H1 (cell line): ENCODE results near the gene ZBTB16. TPM values are rescaled to one million over a fixed set of nuclear protein-coding genes. Genes with fewer than 3 reads are reported as not detected.

ENCODE experiments used
- CTCF ChIA-PET: fragments of 300-600 bp; sonication (Branson Sonifier 250); formaldehyde crosslinking; loops from one replicate; lab custom pipeline; 2021; ENCODE audit not compliant: partially characterized antibody; lab: Charles Lee
- POLR2A ChIA-PET: fragments of 300-600 bp; sonication (Branson Sonifier 250); formaldehyde crosslinking; loops from one replicate; lab custom pipeline; 2021; ENCODE audit warnings: inconsistent platforms; ENCODE audit not compliant: partially characterized antibody; lab: Charles Lee
- DNase-seq, 2 experiments: peaks; one replicate each; pipeline versions ENCODE4 v3.0.0 to v3.0.0-alpha.2; 2010 to 2022; ENCODE audit warnings: low spot score in 2 of 2, low read depth in 1 of 2, mixed read lengths in 1 of 2
- FAIRE-seq: peaks from 2 replicates; lab custom pipeline; 2011; peaks lifted over from hg19 to GRCh38; lab: Jason Lieb, UNC
- H2AFZ ChIP-seq: 2 replicates; pipeline ENCODE4 v1.8.1; 2012; ENCODE audit warnings: low read length, inconsistent platforms
- H2AK5ac ChIP-seq: 2 replicates; pipeline ENCODE4 v1.6.1; 2013; ENCODE audit warnings: low read depth, low read length
- H2BK120ac ChIP-seq: replicated peaks from 2 replicates; pipeline ENCODE3; 2013; ENCODE audit warnings: low read depth, low read length, inconsistent platforms
- H2BK12ac ChIP-seq: 2 replicates; pipeline ENCODE4 v1.6.1; 2013; ENCODE audit warnings: low read depth, low read length
- H2BK15ac ChIP-seq: 2 replicates; pipeline ENCODE4 v1.6.1; 2013; ENCODE audit warnings: low read length
- H2BK20ac ChIP-seq: 2 replicates; pipeline ENCODE4 v1.6.1; 2013; ENCODE audit warnings: low read length
- H2BK5ac ChIP-seq: 2 replicates; pipeline ENCODE4 v1.6.1; 2013; ENCODE audit warnings: low read depth, low read length
- H3K14ac ChIP-seq: 2 replicates; pipeline ENCODE4 v1.6.1; 2013; ENCODE audit warnings: inconsistent platforms; ENCODE audit not compliant: insufficient read length
- H3K18ac ChIP-seq: 2 replicates; pipeline ENCODE4 v1.6.1; 2013; ENCODE audit warnings: low read length; ENCODE audit errors: extremely low read depth
- H3K23ac ChIP-seq: 2 replicates; pipeline ENCODE4 v1.6.1; 2013; ENCODE audit warnings: inconsistent platforms; ENCODE audit not compliant: insufficient read length
- H3K23me2 ChIP-seq: 2 replicates; pipeline ENCODE4 v1.6.1; 2013; ENCODE audit warnings: low read depth, low read length
- H3K27ac ChIP-seq: 2 replicates; pipeline ENCODE4 v1.6.1; 2011; ENCODE audit warnings: low read depth, low read length, inconsistent platforms
- H3K27me3 ChIP-seq, 4 experiments: replicated peaks in 1 of 4; 1 replicate in 1 of 4; 2 replicates in 3 of 4; pipeline versions ENCODE4 v1.6.1 to v1.8.1; 2011 to 2013; ENCODE audit warnings: low read length in 3 of 4, mild to moderate bottlenecking in 3 of 4, inconsistent platforms in 2 of 4, mixed read lengths in 2 of 4, moderate library complexity in 1 of 4; ENCODE audit not compliant: control insufficient read depth in 3 of 4, insufficient read depth in 3 of 4; ENCODE audit errors: extremely low read depth in 1 of 4
- H3K36me3 ChIP-seq, 4 experiments: 2 replicates each; pipeline versions ENCODE4 v1.6.1 to v1.8.1; 2011 to 2013; ENCODE audit warnings: mild to moderate bottlenecking in 4 of 4, low read length in 3 of 4, moderate library complexity in 2 of 4, control low read depth in 1 of 4, inconsistent platforms in 1 of 4; ENCODE audit not compliant: insufficient read depth in 4 of 4, control insufficient read depth in 2 of 4
- H3K4ac ChIP-seq: replicated peaks from 2 replicates; pipeline ENCODE3; 2013; ENCODE audit warnings: low read length, low read depth, mixed read lengths, inconsistent platforms; ENCODE audit not compliant: insufficient read length
- H3K4me1 ChIP-seq, 4 experiments: replicated peaks in 1 of 4; 1 replicate in 1 of 4; 2 replicates in 3 of 4; pipeline versions ENCODE4 v1.6.1 to v1.8.1; 2011 to 2013; ENCODE audit warnings: low read length in 3 of 4, inconsistent platforms in 2 of 4, mixed read lengths in 1 of 4; ENCODE audit not compliant: insufficient read depth in 4 of 4, control insufficient read depth in 3 of 4
- H3K4me2 ChIP-seq, 2 experiments: 2 replicates each; pipeline versions ENCODE4 v1.6.1 to v1.8.1; 2011 to 2013; ENCODE audit warnings: low read depth in 2 of 2, low read length in 2 of 2, control low read depth in 1 of 2, inconsistent platforms in 1 of 2, mild to moderate bottlenecking in 1 of 2; ENCODE audit not compliant: insufficient read depth in 1 of 2
- H3K4me3 ChIP-seq, 4 experiments: fragments of 200-600, 300-600 bp in 1 of 4; sonication (generic), shearing (Covaris generic), sonication (Bioruptor Twin) in 1 of 4; 2 replicates each; pipeline versions ENCODE4 v1.5.1 to v1.8.1; 2011 to 2016; ENCODE audit warnings: low read length in 4 of 4, low read depth in 3 of 4, control low read depth in 2 of 4, inconsistent platforms in 2 of 4, mild to moderate bottlenecking in 2 of 4, mixed read lengths in 1 of 4, moderate library complexity in 1 of 4; ENCODE audit not compliant: insufficient read depth in 2 of 4; ENCODE audit errors: extremely low read depth in 1 of 4
- H3K56ac ChIP-seq: replicated peaks from 2 replicates; pipeline ENCODE3; 2013; ENCODE audit warnings: low read depth, mild to moderate bottlenecking, mixed read lengths, low read length, inconsistent platforms; ENCODE audit not compliant: insufficient read length
- H3K79me1 ChIP-seq: 2 replicates; pipeline ENCODE4 v1.6.1; 2013; ENCODE audit warnings: low read depth, low read length, control low read depth
- H3K79me2 ChIP-seq, 2 experiments: 2 replicates each; pipeline versions ENCODE4 v1.6.1 to v1.8.1; 2012 to 2013; ENCODE audit warnings: low read length in 2 of 2, mild to moderate bottlenecking in 2 of 2, inconsistent platforms in 1 of 2; ENCODE audit not compliant: insufficient read depth in 2 of 2, control insufficient read depth in 1 of 2
- H3K9ac ChIP-seq, 4 experiments: replicated peaks in 1 of 4; 1 replicate in 1 of 4; 2 replicates in 3 of 4; pipeline versions ENCODE4 v1.6.1 to v1.8.1; 2011 to 2013; ENCODE audit warnings: low read depth in 3 of 4, low read length in 3 of 4, control low read depth in 2 of 4, mild to moderate bottlenecking in 2 of 4, moderate library complexity in 2 of 4, inconsistent platforms in 1 of 4; ENCODE audit errors: extremely low read depth in 1 of 4
- H3K9me3 ChIP-seq, 2 experiments: 2 replicates each; pipeline versions ENCODE4 v1.6.1 to v1.8.1; 2012 to 2013; ENCODE audit warnings: mild to moderate bottlenecking in 2 of 2, moderate library complexity in 2 of 2, control low read depth in 1 of 2, inconsistent platforms in 1 of 2, low read depth in 1 of 2, low read length in 1 of 2, mixed read lengths in 1 of 2; ENCODE audit not compliant: insufficient read depth in 2 of 2
- H4K20me1 ChIP-seq, 2 experiments: replicated peaks in 1 of 2; 2 replicates each; pipeline versions ENCODE3 to v1.8.1; 2011 to 2013; ENCODE audit warnings: inconsistent platforms in 2 of 2, low read length in 2 of 2, mild to moderate bottlenecking in 1 of 2; ENCODE audit not compliant: insufficient read depth in 2 of 2, control insufficient read depth in 1 of 2
- H4K5ac ChIP-seq: 2 replicates; pipeline ENCODE4 v1.6.1; 2013; ENCODE audit warnings: low read length, low read depth, mixed read lengths, inconsistent platforms; ENCODE audit not compliant: insufficient read length
- H4K8ac ChIP-seq: 2 replicates; pipeline ENCODE4 v1.8.0; 2013; ENCODE audit warnings: mild to moderate bottlenecking, moderate library complexity, low read length, inconsistent platforms; ENCODE audit not compliant: insufficient read depth; ENCODE audit errors: extremely low read depth
- H4K91ac ChIP-seq: replicated peaks from 2 replicates; pipeline ENCODE3; 2013; ENCODE audit warnings: low read length, mixed read lengths, inconsistent platforms; ENCODE audit not compliant: insufficient read length
- CBX8 ChIP-seq: fragments of 300-800, 300-1000 bp; sonication (generic); IDR thresholded peaks from 2 replicates; pipeline ENCODE4 v1.7.1; 2016; ENCODE audit warnings: low read depth, low read length, borderline replicate concordance
- CEBPB ChIP-seq: IDR thresholded peaks from 2 replicates; pipeline ENCODE4 v1.6.1; 2012; ENCODE audit warnings: low read depth, low read length
- GABPA ChIP-seq: IDR thresholded peaks from 2 replicates; pipeline ENCODE4 v1.6.1; 2011; ENCODE audit warnings: mild to moderate bottlenecking, low read length, moderate library complexity, borderline replicate concordance; ENCODE audit not compliant: insufficient read depth
- HDAC6 ChIP-seq: IDR thresholded peaks from one replicate; pipeline ENCODE4 v1.7.1; 2012; ENCODE audit warnings: low read depth, mild to moderate bottlenecking, inconsistent platforms, low read length, moderate library complexity
- KDM1A ChIP-seq: fragments of 200-600, 300-600 bp; sonication (generic); IDR thresholded peaks from 2 replicates; pipeline ENCODE4 v1.7.1; 2016; ENCODE audit warnings: mild to moderate bottlenecking, low read length, borderline replicate concordance
- KDM5A ChIP-seq: fragments of 200-600 bp; IDR thresholded peaks from 2 replicates; pipeline ENCODE4 v1.7.1; 2012; ENCODE audit warnings: mild to moderate bottlenecking, low read length, inconsistent platforms, mixed read lengths
- MAFK ChIP-seq: IDR thresholded peaks from 2 replicates; pipeline ENCODE4 v1.6.1; 2012; ENCODE audit warnings: low read depth, mild to moderate bottlenecking, improper control_type of control experiment, low read length
- NRF1 ChIP-seq: IDR thresholded peaks from 2 replicates; pipeline ENCODE4 v1.6.1; 2011; ENCODE audit warnings: mild to moderate bottlenecking, low read depth, low read length, improper control_type of control experiment
- POLR2AphosphoS5 ChIP-seq: IDR thresholded peaks from 2 replicates; pipeline ENCODE4 v1.6.1; 2011; ENCODE audit warnings: low read depth, low read length
- POU5F1 ChIP-seq: IDR thresholded peaks from 2 replicates; pipeline ENCODE4 v1.6.1; 2011; ENCODE audit warnings: low read depth, mild to moderate bottlenecking, low read length, moderate library complexity
- SIN3A ChIP-seq, 2 experiments: IDR thresholded peaks in 1 of 2; conservative IDR thresholded peaks in 1 of 2; 2 replicates each; pipeline ENCODE4 v1.6.1; 2011 to 2012; ENCODE audit warnings: low read length in 2 of 2, improper control_type of control experiment in 1 of 2, low read depth in 1 of 2, mild to moderate bottlenecking in 1 of 2
- SIX5 ChIP-seq: IDR thresholded peaks from 2 replicates; pipeline ENCODE4 v1.6.1; 2011; ENCODE audit warnings: mild to moderate bottlenecking, low read depth, low read length
- ZNF274 ChIP-seq: IDR thresholded peaks from 2 replicates; pipeline ENCODE4 v1.7.0; 2012; ENCODE audit warnings: low read length, borderline replicate concordance; ENCODE audit errors: extremely low read depth
- WGBS, 2 experiments: shearing (Covaris generic) in 1 of 2; methylation state at CpG; one replicate each; pipeline versions ENCODE4 v1.1.6 to v1.1.7; 2013 to 2015; ENCODE audit warnings: low lambda C conversion rate in 2 of 2, mixed read lengths in 2 of 2, inconsistent platforms in 1 of 2, low coverage in 1 of 2, missing lambda C conversion rate in 1 of 2; ENCODE audit not compliant: insufficient replicate concordance in 2 of 2, insufficient coverage in 1 of 2, insufficient read length in 1 of 2; ENCODE audit errors: extremely low coverage in 1 of 2, missing lambda C conversion rate in 1 of 2; 5-methylcytosine and 5-hydroxymethylcytosine counted together
- polyA plus RNA-seq, 7 experiments: library from polyadenylated mRNA; depleted of rRNA in 3 of 7; stranded (reverse) in 5 of 7; unstranded in 2 of 7; fragments of >200 nt in 5 of 7; fragments of 200-250 nt in 2 of 7; gene quantifications; 1 replicate in 5 of 7; 2 replicates in 1 of 7; 4 replicates in 1 of 7; pipeline versions ENCODE4 v1.2.1 to v1.2.3, GENCODE V29; 2011 to 2013; ENCODE audit warnings: missing spikeins in 2 of 7, mixed read lengths in 2 of 7
- total RNA-seq: library from RNA; stranded (reverse); fragmentation: NEBNext Ultra II Directional; extraction: Animal tissue kit (Norgen Biotek cat#: 25700); gene quantifications from 2 replicates; pipeline ENCODE4 v1.2.1, GENCODE V29; 2021
- TF ChIP-seq, protein P1 (sequence below): IDR thresholded peaks from 2 replicates; pipeline ENCODE4 v1.6.1; 2011; ENCODE audit warnings: low read length, improper control_type of control experiment

ZBTB16 gene
- total and polyA plus RNA-seq, 2 of the 8 experiments (the other 6 are each of a cell fraction or from before 2014, with no cell fraction given), result 0.12 to 0.61 TPM

- no peak overlapping the region for H4K8ac ChIP-seq
- no peak overlapping the region for H2AFZ ChIP-seq
- H3K14ac ChIP-seq, result no peak overlapping the region
- no peak overlapping the region for H2BK20ac ChIP-seq
- no peak overlapping the region for H3K23ac ChIP-seq
- H3K18ac ChIP-seq, result no peak overlapping the region
- H3K36me3 ChIP-seq, result no peaks in the 10 kb centered on the region
- H3K9me3 ChIP-seq, result no peaks in the 10 kb centered on the region
- no peak overlapping the region for H2BK12ac ChIP-seq
- no peak overlapping the region for H3K4me2 ChIP-seq
- CTCF ChIA-PET, result interaction anchor here (0.8 to 1.7 kb wide), 3 partner anchors 29 to 40 kb away, joined by 3 to 14 read pairs (median 6); no protein-coding TSS in a partner anchor
- no peak overlapping the region for H2BK5ac ChIP-seq
- H2BK120ac ChIP-seq, result no peak overlapping the region
- no peaks in the 10 kb centered on the region for H3K4me1 ChIP-seq
- H3K9ac ChIP-seq, result no peak overlapping the region
- H3K79me1 ChIP-seq, result no peaks in the 10 kb centered on the region
- no peak overlapping the region for H3K56ac ChIP-seq
- DNase-seq, result no peak
- FAIRE-seq, result no peak
- H3K27me3 ChIP-seq, result no peaks in the 10 kb centered on the region; a peak in 1 of 7 replicates
- H2AK5ac ChIP-seq, result no peak overlapping the region
- no peaks in the 10 kb centered on the region for H3K23me2 ChIP-seq
- no peak overlapping the region for H4K5ac ChIP-seq
- no peaks in the 10 kb centered on the region for H3K79me2 ChIP-seq
- no peak overlapping the region for H3K4me3 ChIP-seq
- H4K20me1 ChIP-seq, result no peaks in the 10 kb centered on the region
- 96% methylated on average over 2 of the region's 2 CpGs; no CpG with 5 or more reads in 1 of the 2 experiments for WGBS, 2 experiments
- POLR2A ChIA-PET, result no interaction called here
- no peak overlapping the region for H2BK15ac ChIP-seq
- no peak overlapping the region for H4K91ac ChIP-seq
- no peak overlapping the region for H3K4ac ChIP-seq
- no peak overlapping the region for H3K27ac ChIP-seq
- TF ChIP-seq KDM1A (no peak), ZNF274 (no peak), SIX5 (no peak), POU5F1 (no peak), SIN3A (conservative IDR thresholded peaks at IDR 0.05 in 1 of 2, IDR thresholded peaks at IDR 0.05 in 1 of 2; ENCODE audit: low read depth in 1 of 2, low read length in 2 of 2) (no peak), POLR2AphosphoS5 (no peak), HDAC6 (no peak), KDM5A (no peak), NRF1 (no peak), GABPA (no peak), MAFK (no peak), CBX8 (no peak), CEBPB (no peak)
- TF ChIP-seq, protein P1, sequence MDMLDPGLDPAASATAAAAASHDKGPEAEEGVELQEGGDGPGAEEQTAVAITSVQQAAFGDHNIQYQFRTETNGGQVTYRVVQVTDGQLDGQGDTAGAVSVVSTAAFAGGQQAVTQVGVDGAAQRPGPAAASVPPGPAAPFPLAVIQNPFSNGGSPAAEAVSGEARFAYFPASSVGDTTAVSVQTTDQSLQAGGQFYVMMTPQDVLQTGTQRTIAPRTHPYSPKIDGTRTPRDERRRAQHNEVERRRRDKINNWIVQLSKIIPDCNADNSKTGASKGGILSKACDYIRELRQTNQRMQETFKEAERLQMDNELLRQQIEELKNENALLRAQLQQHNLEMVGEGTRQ, result no peak
These were observed 161.5 kb downstream of the ZBTB16 start for GRCh38 chr11:114221037-114221436.
